SHP77 (cell line): Measurements from ENCODE around the gene JPH2.

Experiments
- DNase-seq, 2 experiments: peaks; one replicate each; lab custom pipeline; 2025; lab: John Stamatoyannopoulos, UW

JPH2 gene

GRCh38 chr20:44187772-44188709, 1.1 kb upstream of the JPH2 start:
- no peak for DNase-seq

GRCh38 chr20:44186674-44187053, 324 bp downstream of the JPH2 start:
- DNase-seq: no peak

DNA sequence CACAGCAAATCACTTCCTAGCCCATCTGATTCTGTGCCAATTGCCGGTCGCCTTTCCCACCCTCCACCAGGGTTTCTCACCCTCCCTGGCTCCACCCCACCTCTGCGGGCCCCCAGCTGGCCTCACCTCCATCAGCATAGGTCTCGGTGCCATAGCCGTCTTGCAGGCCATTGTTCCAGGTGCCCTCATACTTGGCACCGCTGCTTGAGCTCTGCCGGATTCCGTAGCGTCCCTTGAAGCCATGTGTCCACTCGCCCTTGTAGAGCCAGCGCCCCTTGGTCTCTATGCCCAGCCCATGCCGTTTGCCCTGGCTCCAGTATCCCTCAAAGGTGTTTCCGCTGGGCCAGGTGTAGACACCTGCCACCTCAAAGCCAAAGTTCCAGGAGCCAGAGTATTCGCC, 787 bp downstream of the JPH2 start:
- no peak for DNase-seq

GRCh38 chr20:44185574-44185973, 1.4 kb downstream of the JPH2 start:
- DNase-seq: no peak

- DNase-seq: no peak
These were observed 3.7 kb downstream of the JPH2 start for GRCh38 chr20:44183282-44183681.

DNA sequence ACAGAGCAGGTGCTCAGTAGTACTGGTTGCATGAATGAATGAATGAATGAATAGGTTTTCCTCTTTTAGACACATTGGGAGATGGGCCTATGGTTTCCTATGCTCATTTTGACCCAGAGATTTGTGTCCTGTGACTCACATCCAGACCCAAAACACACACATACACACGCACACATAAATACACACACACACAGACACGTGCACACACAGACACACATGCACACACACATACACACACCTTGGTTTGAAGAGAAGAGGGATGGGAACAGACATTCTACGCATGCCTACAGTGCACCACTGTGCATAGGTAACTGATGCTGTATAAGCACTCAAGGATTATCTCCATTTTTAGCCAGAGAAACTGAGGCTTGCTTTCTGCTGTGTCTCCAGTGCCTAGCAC, 4.1 kb downstream of the JPH2 start:
- no peak for DNase-seq

GRCh38 chr20:44182135-44182765, 4.7 kb downstream of the JPH2 start:
- DNase-seq: no peak

GRCh38 chr20:44181611-44182010, 5.4 kb downstream of the JPH2 start:
- peak in 1 of 2 experiments; percentile 26 for DNase-seq

GRCh38 chr20:44180814-44181213, 6.2 kb downstream of the JPH2 start:
- peak in 1 of 2 experiments; percentile 6 for DNase-seq

- no peak for DNase-seq
These were observed 10.0 kb downstream of the JPH2 start for GRCh38 chr20:44176833-44177534.

GRCh38 chr20:44174996-44175765, 11.8 kb downstream of the JPH2 start:
- no peak for DNase-seq

- no peak for DNase-seq
These were observed 13.1 kb downstream of the JPH2 start for GRCh38 chr20:44173846-44174245.

DNA sequence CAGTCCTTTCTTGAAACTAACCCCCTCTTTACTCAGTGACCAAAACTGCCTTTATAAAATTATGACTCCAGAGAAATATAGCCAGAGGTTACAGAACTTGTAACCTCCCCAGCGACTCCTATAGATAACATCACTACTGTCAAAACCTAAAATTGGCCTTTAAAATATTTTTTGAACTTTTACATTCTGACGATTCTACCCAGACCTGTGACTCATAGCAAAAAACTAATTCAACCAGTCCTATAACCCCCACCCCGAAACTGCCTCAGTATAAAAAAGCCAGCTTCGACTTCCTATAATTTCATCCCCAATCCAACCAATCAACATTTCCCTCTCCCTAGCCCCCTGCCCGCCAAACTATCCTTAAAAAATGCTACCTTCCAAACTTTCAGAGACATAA, 13.9 kb downstream of the JPH2 start:
- no peak for DNase-seq

DNA sequence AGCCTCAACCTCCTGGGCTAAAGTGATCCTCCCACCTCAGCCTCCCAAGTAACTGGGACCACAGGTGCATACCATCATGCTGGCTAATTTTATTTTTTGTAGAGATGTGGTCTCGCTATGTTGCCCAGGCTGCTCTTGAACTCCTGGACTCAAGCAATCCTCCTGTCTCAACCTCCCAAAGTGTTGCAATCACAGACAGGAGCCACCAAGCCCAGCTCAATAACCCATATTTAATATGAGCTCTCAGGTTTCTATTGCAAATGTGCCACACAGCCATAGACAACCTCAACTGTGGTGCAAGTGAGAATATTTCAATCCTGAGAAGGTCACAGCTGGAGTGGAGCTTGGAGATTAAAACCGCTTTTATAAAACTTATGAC, 14.4 kb downstream of the JPH2 start:
- no peak for DNase-seq

DNA sequence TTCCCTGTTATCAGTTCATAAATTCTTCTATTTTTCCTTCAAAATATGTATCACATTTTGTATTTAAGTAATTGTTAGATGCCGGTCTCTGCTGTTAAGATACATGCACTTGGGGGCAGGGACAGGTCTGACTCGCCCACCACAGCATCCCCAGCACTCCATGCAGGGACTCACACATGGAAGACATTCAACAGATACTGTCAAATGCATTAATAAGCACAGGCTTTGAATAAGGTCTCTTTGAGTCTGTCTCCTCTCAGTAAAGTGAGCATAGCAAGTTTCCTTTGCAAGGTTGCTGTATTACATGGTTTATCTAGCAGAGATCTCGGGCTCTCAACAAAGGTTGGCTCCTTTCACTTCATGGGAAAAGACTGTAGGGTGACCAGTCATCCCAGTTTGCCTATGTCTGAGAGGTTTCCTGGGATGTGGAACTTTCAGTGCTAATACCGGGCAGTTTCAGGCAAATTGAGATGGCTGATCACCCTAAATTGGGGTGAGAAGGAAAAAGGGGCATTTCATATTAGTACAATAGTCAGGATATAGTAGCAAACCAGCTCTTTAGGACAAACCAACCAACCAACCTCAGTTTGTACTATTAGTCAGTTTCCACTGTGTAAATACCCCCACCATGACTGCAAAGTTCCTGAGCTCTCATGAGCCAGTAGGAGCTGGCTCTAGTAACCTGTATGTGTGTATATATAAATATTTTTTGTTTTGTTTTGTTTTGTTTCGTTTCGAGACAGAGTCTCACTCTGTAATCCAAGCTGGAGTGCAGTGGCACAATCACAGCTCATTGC, 15.0 kb downstream of the JPH2 start:
- DNase-seq: no peak

DNA sequence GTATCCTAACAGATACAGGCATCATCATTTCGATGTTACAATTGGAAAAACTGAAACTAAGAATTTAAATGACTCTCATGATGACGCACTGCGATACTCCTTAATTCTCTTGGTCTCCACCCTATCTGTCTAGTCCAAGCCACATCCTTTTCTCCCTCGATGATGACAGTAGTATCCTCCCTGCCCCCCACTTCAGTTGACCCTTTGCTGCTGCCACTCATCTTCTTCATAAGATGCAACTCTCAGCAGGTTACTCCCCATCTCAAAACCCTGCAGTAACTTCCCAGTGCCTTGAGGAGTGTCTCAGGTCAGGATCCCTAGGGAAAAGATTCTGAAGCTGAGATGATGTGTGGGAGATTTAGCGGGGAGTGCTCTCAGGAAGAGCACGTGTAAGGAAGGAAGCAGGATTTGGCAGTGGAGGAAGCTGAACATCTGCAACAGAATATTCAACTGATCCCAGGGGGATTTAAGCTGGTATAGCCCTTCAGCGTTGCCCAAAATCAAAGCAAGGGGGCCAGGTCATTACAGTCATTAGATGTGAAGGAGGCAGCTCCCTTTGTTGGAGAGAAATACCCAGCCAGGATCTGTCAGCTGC, 16.1 kb downstream of the JPH2 start:
- no peak for DNase-seq

DNA sequence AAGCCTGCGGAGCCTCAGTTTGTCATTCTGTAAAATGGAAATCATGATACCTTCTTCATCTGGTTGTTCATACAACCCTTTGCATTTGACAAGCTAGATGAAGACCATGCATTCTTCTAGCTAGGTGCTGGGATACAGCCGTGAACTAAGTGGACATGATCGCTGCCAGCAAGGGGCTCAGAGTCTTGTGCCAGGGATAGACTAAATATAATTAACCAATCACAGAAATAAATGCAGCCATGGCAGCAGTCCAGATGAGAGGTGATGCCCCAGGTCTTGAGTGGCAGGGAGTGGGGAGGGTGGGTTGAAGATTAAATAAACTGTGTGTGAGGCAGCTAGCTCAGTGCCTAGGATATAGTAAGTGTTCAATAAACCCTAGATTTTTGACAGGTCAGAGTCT, 19.3 kb downstream of the JPH2 start:
- DNase-seq: no peak

- DNase-seq: no peak
These were observed 20.5 kb downstream of the JPH2 start for GRCh38 chr20:44166477-44166876.

DNA sequence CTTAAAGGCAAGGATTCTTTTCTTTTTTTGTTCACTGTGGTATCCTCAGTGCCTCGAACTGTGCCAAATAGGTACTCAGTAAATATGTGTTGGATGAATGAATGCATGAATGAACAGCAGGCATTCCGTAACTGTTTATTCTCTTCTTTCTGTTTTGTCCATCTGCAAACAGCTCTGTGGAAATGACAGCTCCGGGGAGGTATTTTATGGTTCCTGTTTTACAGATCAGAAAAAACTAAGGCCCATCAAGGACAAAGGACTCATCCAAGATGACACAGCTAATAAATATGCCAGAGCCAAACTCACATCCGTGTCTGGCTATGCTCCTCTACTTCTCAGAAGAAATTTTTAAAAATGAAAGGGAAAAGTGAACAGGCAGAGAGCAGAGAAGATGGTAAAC, 21.0 kb downstream of the JPH2 start:
- DNase-seq: no peak

GRCh38 chr20:44160133-44160532, 26.9 kb downstream of the JPH2 start:
- DNase-seq: no peak

DNA sequence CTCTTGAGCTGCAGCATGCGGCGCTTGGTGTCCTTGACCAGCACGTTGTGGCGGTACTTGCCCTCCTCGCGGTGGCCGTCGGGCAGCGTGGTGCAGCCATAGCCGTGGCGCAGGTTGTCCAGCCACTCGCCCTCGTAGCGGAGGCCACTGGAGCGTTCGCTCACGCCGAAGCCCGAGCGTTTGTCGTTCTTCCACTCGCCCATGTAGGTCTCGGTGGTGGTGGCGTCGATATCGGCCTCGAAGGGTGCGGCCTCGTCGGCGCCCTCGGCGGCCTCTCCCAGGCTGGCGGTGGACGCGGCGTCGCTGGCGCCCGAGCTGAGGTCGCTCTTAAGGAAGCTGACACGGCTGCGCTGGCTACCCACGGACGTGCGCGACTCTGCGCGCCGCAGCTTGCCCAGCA, 27.3 kb downstream of the JPH2 start:
- DNase-seq: no peak
